HG03108 (cell line): ENCODE results near the gene C4orf36.

Experiments used
- ATAC-seq: cut with Tn5 transposase; IDR thresholded peaks from one replicate; pipeline ENCODE4 v1.9.1; 2021; ENCODE audit warnings: moderate library complexity; ENCODE audit not compliant: unreplicated experiment

The C4orf36 gene

DNA sequence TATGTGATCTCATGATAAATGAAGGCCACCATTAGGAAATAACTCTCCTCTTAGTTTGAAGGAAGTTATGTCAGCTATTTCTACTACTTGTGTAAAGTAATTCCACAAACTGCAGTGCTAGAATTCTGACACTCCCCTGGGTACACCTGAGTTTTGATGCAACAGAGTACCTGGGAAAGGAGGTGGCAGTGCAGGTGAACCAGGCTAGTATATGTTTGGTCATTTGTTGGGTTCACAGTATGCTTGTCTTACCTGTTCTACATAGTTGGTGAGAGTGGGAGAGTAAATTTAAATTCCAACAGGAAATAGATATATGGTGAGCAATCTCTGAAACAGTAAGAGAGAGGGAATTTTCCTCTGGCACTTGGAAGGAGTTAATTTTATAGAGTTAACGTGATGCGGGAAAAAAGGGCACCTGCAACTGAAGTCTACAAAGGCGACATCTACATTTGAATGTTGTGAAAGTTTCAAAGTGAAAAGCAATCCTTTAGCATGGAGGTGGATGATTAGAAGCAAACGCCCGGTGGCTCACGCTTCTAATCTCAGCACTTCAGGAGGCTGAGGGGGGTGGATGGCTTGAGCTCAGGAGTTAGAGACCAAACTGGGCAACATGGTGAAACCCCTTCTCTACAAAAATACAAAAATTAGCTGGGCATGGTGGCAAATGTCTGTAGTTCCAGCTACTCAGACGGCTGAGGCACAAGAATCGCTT, 34.7 kb downstream of the C4orf36 start:
- no peak for ATAC-seq

DNA sequence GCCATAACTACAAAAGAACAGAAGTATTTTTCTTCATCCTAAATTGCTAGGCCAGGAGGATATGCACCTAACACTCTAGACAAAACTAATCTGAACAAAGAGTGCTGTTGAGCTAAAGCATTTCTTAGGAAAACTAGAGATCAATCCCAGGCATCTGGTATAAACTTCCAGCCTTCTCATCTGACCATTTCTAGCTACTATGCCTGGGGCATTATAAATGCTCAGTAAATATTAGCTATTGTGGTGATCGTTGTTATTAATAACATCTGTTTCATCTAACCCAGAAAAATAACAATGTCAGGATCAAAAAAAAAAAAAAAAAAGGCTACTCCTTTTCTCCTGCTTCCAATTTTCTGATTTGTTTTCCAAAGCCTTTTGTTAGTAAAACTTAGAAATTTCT, 35.3 kb downstream of the C4orf36 start:
- ATAC-seq: no peak

DNA sequence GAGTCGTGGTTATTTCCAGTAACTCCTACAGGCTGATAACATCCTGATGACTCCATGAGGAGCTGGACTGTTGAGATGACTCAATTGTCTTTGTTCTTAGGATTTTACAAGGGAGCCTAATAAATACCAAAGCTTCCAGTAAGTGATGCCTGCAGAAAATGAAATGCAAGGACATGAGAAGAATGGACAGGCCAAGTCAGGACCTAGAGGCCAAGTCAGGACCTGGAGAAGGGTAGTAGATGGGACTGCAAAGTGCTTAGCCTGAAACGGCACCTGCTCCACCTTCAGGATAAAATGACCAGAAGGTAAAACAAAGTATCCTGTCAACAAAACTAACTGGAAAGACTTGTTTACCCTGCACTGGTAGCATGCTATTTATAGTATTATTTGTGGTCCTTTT, 36.6 kb downstream of the C4orf36 start:
- no peak for ATAC-seq

DNA sequence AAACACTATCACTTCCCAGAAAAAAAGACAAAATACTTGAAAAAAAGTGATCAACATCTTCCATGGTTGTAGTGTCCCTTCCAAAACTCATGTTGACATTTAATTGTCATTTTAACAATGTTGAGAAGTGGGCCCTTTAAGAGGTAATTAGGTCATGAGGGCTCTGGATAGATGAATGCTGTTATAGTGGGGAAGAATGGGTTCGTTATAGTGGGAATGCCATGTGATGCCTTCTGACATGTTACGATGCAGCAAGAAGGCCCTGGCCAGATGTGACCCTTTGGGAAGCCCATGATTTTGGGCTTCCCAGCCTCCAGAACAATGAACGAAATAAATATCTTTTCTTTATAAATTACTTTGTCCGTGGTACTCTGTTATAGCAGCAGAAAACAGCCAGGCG, 39.0 kb downstream of the C4orf36 start:
- no peak for ATAC-seq

DNA sequence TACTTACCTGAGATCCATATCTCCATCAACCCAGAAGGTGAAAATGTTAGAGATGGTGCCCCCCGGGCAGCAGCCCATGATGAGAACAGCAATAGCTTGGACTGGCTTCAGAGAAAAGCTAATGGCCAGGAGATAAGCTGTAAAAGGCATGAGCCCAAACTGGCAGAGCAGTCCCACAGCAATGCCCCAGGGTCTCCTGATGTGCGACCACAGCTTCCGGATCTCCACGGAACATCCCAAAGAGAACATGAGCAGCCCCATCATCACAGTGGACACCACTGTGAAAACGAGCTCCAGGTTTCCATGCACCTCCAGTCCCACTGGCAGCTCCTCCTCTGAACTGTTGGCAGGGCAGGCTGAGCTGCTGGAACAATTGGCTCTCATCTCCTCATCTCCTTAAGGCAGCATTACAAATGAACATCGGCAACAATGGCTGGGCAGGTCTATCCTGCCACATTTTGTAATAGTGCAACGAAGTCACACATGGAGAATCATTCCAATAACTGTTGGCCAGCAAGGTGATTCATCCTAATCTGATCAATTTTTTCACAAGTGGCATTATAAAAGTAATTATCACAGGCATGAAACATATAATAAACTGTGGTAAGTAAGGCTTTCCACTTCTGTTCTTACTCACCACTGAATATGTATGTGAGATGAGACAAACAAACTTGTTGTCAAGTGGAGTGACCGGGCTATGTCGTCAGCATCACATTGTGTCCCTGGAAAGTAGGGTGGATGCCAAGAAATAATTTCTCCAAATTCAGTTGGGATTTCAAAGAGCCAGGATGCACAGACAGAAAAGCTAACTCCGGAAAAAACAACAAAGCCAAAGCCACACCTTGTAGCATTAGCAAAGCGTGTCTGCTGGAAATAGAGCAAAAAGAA, 43.2 kb downstream of the C4orf36 start, which contains the start of gene SLC10A6:
Gene SLC10A6 (minus strand): TSS at position 653 of the 888 bp plus-strand sequence. CDS start 269 bp downstream, at position 384.
- no peak for ATAC-seq

DNA sequence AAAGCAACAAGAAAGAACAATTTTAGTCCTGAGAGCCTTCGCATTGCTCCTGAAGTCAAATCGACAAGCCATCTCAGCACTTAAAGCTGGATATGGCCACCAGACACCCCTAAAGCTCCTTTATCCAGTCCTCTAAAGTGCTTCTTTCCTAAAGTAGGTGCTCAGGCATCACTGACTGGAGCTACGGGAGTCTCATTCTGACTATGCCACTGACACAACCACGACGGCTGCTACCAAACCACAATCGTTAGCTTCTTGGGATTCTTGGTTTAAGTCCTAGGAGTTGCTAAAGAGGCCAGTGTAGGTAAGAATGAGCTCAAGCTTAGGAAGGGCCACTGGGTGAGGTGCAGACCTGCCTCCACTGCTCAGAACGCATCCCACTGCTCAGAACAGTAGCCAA, 44.1 kb downstream of the C4orf36 start:
- no peak for ATAC-seq

DNA sequence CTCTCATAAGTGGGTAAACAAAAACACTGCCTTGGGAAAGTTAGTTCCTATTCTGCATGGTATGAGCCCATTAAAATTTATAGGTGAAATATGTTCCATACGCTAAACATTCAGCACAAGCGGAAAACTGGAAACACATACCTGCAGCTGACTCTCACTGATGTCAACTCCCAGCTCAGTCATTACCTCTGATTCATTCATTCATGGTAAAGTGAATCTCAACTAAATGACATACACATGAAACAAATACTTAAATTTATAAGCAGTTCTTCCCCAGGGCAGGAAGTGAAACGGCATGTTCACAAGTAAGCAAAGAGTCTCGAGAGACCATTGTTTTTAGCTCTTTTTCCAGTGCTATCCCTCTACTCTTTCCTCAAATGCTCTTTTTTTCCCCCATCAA, 44.7 kb downstream of the C4orf36 start:
- ATAC-seq: no peak

DNA sequence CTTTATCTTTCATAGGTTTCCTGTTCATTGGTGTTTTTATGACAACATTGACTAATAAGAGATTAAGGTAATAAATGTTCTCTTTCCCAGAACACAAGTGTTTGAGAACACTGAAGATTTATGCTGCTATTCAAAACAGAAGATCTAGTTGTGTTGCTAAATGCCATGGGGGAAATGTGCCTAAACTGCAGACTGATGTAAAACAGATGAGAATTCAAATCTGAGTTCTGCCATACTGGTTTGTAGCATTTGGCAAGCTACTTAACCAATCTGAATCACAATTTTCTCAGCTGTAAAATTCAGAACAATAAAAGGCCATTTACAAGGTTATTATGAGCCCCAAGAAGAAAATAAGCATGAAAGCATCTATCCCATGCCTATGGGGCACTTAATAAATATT, 45.3 kb downstream of the C4orf36 start:
- ATAC-seq: no peak

DNA sequence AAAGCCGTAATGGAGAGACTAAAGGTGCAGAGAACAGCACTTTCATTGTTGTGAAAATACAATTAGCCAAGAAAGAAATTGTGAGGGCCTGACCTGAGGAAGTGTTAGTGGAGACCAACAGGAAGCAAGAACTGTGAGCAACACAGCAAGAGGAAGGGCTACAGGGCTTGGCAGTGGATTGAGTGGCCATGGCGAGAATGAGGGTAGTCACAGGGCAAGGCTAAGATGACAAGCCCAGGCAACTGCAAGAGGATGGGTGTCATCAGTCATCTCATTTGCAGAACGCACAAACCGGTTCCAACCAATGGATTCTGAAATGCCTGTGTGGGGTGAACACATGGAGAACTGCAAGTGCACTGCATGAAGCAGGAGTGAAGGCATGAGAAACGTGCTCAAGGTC, 46.6 kb downstream of the C4orf36 start:
- ATAC-seq: no peak

DNA sequence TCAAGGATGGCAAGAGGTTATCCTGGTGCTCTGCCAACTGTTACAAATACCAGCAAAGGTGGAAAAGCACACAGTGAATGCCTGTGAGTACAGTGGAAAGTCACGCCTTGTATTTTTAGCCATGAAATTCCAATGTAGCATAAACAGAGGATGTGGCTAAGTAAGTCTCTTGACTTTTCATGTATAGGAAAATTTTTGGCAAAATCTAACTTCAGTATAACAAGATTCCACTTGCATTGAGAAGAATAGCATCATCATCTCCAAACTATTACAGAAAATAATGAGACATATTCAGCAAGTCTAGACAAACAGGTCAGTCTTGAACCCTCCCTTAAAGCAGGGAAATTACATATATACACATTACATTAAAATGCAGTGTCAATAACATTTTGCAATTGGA, 50.9 kb downstream of the C4orf36 start:
- ATAC-seq: no peak

DNA sequence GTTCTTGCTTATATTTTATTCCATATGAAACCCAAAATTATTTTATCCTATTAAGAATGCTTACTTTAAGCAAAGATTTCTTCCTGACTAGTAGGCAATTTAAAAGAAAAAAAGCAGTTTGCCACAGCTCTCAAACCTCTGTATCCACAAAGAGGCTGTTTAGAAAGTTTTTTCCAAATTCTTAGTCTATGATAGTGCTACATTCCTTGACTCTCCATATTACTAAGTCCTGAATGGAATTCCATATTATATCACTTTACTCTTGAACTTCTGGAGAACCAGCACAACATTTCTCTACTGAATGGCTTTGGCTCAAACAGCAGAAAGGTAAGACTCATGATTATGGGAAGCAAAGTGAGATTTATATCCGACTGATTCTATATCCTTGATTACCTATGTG, 51.4 kb downstream of the C4orf36 start:
- no peak for ATAC-seq

DNA sequence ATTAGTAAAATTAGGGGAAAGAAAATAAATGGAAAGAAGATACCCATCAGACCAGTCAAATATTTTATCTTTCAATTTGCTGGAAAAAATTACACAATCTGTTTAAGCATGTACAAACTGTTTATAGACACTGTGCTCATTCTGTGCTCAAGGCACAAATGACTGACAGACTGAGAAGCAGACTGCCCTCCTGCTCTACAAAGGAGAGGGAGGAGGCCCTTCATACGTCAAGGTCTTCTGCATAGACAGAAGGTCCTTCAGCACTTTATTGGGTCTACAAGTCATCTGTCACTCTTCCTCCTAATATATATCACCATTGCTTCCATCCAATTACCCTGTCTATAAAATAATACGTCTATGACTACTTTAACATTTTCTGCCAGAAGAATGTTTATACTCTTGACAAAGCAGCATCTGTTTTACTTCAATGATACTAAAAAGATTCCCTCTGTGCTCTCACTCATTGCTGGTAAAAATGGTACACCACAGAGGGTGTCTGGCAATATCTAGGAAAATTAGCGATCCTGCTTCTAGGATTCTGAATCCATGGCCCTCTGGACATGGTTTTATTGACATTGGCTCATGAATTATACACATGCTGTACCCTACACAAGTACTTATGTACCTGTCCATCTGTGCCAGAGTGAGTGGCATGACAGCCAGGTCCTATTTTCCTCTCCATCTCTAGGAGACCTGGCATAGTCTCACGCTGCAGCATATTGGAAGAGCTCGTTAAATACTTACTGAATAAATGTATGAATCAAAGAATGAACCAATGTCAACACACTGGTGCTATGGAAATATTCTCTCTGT, 54.3 kb downstream of the C4orf36 start:
- ATAC-seq: no peak

DNA sequence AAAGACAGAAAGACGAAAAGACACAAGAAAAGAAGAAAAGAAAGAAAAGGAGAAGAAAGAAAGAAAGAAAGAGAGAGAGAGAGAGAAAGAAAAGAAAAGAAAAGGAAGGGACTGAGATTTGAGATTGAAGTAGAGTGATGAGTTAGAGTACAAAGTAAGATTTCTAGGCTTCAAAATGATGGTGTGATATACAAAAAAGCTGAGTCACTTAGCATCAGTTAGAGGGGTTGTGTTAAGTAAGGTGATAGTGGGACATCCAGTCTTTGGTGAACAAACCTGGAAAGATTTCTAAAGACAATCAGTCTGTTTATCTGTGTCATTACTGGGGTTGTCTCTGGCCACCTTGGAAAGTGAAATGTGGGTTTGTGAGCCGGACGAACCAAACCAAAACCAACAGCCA, 56.5 kb downstream of the C4orf36 start:
- ATAC-seq: no peak

DNA sequence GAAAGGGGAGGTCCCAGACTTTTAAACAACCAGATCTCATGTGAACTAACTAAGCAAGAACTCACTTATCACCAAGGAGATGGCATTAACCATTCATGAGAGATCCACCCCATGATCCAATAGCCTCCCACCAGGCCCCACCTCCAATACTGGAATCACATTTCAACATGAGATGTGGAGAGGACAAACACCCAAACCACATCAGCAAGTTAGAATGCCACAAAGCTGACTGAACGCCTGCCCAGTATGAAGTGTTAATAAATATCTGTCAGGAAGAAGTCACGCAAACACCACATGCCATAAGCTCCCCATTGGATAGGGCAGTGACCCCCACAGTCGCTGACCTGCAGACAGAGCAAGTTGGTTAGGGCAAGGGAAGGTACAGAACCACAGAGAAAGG, 57.3 kb downstream of the C4orf36 start:
- no peak for ATAC-seq

DNA sequence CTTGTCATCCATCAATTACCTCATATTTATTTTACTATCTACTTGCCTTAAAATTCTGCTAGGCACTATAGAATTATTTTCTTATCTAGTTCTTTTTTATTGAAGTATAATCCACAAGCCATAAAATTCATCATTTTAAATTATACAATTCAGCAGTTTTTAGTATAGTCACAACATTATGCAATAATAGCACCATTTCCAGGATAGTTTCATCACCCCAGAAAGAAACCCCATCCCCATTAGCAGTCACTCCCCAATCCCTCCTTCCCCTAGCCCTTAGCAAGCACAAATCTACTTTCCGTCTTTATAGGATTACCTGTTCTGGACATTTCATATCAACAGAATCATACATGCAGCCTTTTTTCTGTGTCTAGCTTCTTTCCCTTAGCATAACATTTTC, 58.6 kb downstream of the C4orf36 start:
- no peak for ATAC-seq

DNA sequence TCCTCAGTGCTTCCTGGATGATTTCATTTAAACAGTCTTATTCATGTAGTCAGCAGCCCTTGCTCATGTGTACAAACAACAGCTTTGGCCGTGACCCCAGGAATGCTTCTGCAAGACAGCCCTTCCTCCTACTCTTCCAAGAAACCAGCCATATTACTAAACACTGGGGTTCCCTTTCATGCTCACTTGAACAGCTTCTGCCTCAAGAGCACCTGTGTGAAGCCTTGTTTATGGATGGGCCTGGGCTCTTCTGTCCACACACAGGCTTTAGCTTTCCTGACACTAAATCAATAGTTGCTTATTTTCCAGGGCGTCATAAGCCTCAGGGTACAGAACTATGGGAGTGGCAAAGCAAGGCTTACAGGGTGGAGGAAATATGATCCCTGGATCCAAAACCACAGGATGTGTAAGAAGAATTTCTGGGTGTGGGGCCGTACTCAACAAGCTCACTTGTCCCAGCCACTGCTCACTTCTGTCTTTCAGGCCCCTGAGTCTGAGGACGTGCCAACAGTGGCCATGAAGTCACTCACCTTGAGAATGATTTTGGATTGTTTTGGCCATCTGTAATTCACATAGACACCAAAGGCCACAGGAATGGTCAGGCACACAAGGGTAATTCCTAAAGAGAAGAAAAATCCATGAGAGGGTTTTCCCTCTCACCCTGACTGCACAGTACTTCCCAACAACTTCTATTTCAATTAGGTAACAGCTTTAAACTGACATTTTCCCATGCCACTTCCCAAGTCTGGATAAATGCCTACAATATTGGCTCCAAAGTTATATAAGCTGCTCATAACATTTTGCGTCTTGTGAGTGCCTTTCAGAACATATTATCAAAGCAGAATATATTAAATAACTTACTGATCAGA, 60.7 kb downstream of the C4orf36 start:
- ATAC-seq: no peak
